ENCODE data around the gene RAI14.
A peak's percentile ranks its signal among the peaks of the same experiment; 100 is the strongest.

Gene RAI14

DNA sequence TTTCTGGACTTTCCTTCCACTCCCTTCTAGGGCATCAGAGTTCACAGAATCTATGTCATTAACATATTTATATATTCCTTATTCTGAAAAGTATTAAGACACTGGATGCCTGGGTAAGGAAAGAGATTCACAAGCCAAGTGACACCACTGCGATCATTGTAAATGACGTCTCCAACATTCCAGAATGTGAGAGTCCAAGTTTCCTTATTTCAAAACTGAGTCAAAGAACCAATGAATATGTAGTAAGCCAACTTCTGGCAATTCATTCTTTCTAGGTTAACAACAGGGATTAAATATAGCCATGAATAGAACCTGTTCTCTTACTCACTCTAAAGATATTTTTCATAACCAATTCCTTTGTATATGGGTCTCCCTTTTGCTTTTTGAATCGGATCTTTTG, 18.1 kb downstream of the RAI14 start:
- peak; percentile 66 for DNase-seq (ENCODE audit: low read depth, low spot score)
- H3K27ac ChIP-seq = peak overlapping the region; percentile 92

DNA sequence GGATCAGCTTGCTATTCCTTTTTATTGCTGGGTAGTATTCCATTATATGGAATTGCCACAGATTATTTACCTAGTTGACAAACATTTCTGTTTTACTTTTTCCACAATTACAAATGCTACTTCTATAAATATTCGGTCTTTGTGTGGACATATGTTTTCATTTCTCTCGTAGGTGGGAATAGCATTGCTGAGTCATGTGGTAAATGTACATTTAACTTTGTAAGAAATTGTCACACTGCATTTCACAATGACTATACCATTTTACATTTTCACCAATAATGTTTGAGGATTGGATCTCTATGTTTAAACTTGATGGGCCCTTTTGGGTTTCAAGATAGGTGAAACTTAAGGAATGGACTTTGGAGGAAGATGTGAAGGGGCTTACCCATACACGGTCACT, 19.7 kb downstream of the RAI14 start:
- DNase-seq (ENCODE audit: low read depth, low spot score) = no peak
- H3K27ac ChIP-seq = peak overlapping the region; percentile 5

GRCh38 chr5:34676416-34676815, 20.3 kb downstream of the RAI14 start:
- no peak for DNase-seq (ENCODE audit: low read depth, low spot score)
- H3K27ac ChIP-seq = peak overlapping the region; percentile 5

GRCh38 chr5:34677428-34677827, 21.3 kb downstream of the RAI14 start:
- no peak overlapping the region for H3K27ac ChIP-seq
- no peak for DNase-seq (ENCODE audit: low read depth, low spot score)

DNA sequence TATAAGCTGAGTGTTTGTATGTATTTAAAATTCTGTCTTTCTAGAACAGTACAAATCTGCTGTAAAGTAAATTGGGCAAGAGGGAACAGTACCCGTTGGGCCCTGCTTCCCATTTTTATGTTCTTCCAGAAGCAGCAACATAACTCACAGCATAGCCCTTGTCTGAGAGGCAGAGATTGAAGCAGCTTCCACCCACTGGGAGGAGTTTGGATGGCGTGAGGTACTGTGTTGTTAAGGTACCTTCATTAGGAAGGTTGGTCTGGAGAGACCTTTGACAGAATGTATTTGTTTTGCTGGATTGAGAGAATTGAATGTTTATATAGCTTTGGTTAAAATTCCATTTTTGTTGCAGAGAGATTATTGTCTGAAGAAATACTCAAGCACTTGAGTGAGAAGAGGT, 24.8 kb downstream of the RAI14 start:
- DNase-seq (ENCODE audit: low read depth, low spot score) = no peak
- H3K27ac ChIP-seq = no peak overlapping the region

GRCh38 chr5:34682926-34683623, 26.9 kb downstream of the RAI14 start:
- no peak for DNase-seq (ENCODE audit: low read depth, low spot score)
- H3K27ac ChIP-seq = no peak overlapping the region

DNA sequence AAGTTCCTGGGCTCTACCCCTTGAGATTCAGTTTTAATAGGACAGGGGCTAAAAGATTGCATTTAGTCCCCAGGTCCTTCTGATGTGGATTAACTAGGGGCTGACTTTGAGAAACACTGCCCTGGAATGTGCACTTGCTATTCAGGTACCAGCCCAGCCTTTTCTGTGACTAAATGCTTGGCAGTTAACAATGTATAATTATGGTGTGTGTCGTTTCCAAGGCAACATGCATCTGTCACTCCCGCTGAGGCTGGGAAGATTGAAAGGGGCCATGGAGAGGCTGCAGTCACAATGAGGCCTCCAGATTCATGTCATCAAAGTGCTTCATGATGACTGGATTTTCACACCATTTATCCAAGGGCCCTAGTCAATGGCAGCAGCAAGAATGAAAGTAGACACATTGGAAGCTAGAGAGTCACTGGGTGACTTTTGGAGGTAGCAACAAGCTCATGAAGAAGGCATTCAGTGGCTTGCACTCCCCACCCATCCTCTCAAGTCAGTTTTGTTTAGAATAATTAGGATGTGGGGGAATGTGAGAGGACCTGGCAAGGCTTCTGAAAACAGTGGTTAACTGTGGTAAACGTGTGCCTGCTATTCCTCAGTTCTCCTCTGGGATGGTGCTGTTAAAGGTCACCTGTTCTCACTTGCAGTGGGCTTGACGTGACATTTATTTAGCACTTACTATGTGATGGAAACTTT, 28.3 kb downstream of the RAI14 start:
- DNase-seq (ENCODE audit: low read depth, low spot score) = no peak
- H3K27ac ChIP-seq = peak overlapping the region; percentile 3

- no peak for DNase-seq (ENCODE audit: low read depth, low spot score)
- peak overlapping the region; percentile 37 for H3K27ac ChIP-seq
Observed at GRCh38 chr5:34684980-34685352, 28.8 kb downstream of the RAI14 start.

- H3K27ac ChIP-seq = peak overlapping the region; percentile 37
- DNase-seq (ENCODE audit: low read depth, low spot score) = no peak
Observed at GRCh38 chr5:34685485-34686165, 29.5 kb downstream of the RAI14 start.

DNA sequence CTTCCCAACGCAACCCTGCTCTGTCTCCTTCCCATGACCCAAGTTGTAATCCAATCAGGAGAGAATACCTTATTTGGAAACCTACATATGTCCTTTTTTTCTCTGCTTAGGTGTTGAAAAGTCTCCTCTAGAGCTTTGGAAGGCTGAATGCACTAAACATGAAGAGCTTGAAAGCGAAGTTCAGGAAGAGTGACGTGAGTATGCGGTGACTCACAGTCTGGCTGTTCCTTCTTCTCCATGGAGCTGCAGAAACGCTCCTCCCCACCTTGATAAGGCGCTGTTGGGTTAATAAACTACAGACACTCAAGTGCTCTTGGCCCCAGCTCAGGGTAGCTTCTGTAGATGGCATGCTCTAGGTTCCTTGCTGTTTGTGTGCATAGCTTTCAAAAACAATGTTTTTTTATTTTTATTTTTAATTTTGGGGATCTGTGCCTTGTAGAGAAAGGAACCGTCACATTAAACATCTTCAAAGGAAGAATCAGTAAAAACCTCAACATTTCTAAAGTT, 30.7 kb downstream of the RAI14 start:
- peak; percentile 79 for DNase-seq (ENCODE audit: low read depth, low spot score)
- peak overlapping the region; percentile 38 for H3K27ac ChIP-seq

DNA sequence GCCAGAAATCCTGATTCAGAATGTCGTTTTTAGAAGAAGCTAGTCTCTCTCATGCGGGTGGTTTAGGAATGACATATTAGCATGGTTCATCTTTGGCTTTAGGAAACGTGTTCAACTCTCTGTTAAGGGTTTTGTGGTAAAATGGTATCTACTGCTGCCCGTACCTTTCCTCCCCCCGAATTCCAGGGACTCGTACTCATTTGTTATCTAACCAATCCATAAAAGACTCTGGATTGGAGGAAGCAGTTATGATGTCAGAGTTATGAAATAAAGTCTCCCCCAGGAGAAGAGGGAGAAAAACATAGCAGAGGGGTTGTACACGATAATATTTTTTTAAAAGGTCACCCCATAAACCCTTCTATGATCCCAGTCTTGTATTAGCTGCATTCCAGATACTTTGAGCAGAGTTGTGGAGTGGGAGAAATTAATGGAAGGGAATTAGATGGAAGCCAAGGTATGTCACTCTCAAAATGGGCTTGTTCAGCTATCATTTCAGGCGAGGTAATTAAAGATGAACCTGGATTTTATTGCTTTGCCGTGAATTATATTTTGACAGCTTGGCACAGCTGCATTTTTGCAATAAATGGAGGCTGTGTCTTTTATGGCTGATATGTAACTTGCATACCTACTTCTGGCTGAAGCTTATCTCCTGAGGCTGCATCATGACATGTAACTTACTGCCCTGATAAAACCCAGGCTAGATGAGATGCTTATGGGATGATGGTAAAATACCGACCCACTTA, 31.3 kb downstream of the RAI14 start:
- peak overlapping the region; percentile 38 for H3K27ac ChIP-seq
- no peak for DNase-seq (ENCODE audit: low read depth, low spot score)

- no peak for DNase-seq (ENCODE audit: low read depth, low spot score)
- no peak overlapping the region for H3K27ac ChIP-seq
Observed at GRCh38 chr5:34688015-34688810, 32.1 kb downstream of the RAI14 start.

DNA sequence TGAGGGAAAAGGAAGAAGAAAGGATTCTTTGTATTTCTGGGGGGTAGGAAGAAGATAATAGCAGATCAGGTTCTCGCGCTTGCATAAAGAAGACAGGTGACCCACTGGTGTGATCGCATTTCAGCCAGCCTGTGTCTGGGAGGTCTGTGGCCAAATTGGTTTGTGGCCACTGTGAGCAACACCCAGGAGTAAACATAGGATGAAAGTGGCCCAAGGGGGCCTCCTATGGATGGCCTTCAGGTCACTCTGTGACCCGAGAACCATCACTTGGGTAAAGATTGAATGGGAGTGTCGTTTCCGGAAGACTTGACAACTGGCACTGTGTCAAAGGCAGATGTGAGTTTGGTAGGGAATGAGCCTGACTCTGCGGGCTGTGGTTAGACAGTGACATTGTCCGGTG, 34.2 kb downstream of the RAI14 start:
- no peak for DNase-seq (ENCODE audit: low read depth, low spot score)
- H3K27ac ChIP-seq = no peak overlapping the region

GRCh38 chr5:34690898-34691297, 34.8 kb downstream of the RAI14 start:
- DNase-seq (ENCODE audit: low read depth, low spot score) = no peak
- no peak overlapping the region for H3K27ac ChIP-seq

DNA sequence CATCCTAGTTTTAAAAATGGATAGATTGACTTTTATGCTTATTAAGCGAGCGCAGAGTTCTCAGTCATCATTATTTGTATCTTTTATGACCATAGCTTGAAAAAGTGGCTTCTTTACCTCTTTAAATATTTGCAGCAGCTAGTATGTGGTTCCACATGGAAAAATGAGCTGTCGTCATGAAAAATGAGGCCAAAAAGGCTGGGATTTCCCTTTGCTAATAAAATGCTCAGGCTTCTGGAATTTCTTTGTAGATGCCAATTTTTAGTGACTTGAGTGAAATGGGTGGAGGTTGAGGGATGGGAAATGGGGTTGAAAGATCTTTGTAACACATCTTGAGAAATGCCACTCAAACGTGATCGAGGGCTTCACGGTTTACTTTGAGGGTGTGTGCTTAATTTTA, 35.2 kb downstream of the RAI14 start:
- H3K27ac ChIP-seq = no peak overlapping the region
- no peak for DNase-seq (ENCODE audit: low read depth, low spot score)

GRCh38 chr5:34692786-34693185, 36.7 kb downstream of the RAI14 start:
- DNase-seq (ENCODE audit: low read depth, low spot score) = no peak
- H3K27ac ChIP-seq = no peak overlapping the region

DNA sequence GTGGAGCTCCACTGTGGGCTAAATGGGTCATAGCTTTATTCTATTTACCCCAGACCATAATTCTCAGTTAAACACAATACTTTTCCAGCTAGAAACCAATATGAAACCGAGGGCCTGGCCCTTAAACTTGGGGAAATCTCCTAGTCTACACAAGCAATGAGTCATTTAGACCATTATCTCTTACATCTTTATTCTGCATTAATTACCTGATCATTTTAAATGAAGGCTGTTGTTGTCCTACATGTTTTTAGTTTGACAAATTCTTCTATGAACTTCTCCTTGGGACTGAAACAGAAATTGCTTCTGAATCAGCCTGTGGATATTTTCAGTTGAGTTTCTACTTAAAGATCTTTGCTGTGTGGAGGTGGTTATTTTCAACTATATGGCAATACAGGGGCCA, 37.9 kb downstream of the RAI14 start:
- no peak for DNase-seq (ENCODE audit: low read depth, low spot score)
- no peak overlapping the region for H3K27ac ChIP-seq

DNA sequence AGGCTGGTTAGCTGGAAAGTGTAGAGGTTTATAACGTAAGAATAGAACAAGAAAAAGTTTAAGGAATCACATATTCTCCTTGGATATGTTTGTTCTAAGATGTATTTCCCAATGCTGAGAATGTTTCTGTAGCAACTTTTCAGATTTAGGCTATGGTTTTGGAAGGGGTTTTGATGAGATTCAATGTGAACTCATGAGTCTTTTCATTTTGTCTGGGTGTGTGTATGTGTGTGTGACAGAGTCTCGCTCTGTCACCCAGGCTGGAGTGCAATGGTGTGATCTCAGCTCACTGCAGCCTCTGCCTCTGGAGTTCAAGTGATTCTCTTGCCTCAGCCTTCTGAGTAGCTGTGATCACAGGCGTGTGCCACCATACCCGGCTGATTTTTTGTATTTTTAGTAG, 38.6 kb downstream of the RAI14 start:
- DNase-seq (ENCODE audit: low read depth, low spot score) = no peak
- H3K27ac ChIP-seq = no peak overlapping the region

- no peak for DNase-seq (ENCODE audit: low read depth, low spot score)
- H3K27ac ChIP-seq = no peak overlapping the region
Observed at GRCh38 chr5:34695275-34696027, 39.3 kb downstream of the RAI14 start.
